ENCODE measurements around the gene SLC52A3.

SLC52A3 gene

GRCh38 chr20:730005-730404, 38.3 kb downstream of the SLC52A3 start:
- Histone ChIP-seq H3K9me2 (replicated peaks; ENCODE audit: insufficient read depth, low read length) (no peaks in the 10 kb centered on the region), H3K9me3 (replicated peaks; ENCODE audit: insufficient read depth, low read length) (no peaks in the 10 kb centered on the region), H3K4me3 (ENCODE audit: low read length) (no peak overlapping the region), H3K9ac (ENCODE audit: low read length) (no peak overlapping the region), H3K4me1 (ENCODE audit: low read length) (no peaks in the 10 kb centered on the region), H3K27ac (ENCODE audit: low read length) (no peak overlapping the region), H3K27me3 (replicated peaks; ENCODE audit: insufficient read depth, low read length) (no peaks in the 10 kb centered on the region), H3K4me2 (ENCODE audit: low read depth, low read length) (no peak overlapping the region), H3F3A (ENCODE audit: insufficient read depth, low read length) (no peaks in the 10 kb centered on the region), H4K20me1 (ENCODE audit: insufficient read depth, low read length) (no peaks in the 10 kb centered on the region), H2AFZ (ENCODE audit: low read length) (no peak overlapping the region), H3K79me2 (ENCODE audit: low read length) (no peaks in the 10 kb centered on the region), H3K36me3 (replicated peaks; ENCODE audit: insufficient read depth, low read length) (no peaks in the 10 kb centered on the region)
- DNase-seq = no peak
- TF ChIP-seq EZH2 (optimal IDR thresholded peaks at IDR 0.05; ENCODE audit: low read depth, low read length) = no peak
- no peak for TF ChIP-seq EZH2phosphoT487 (IDR thresholded peaks at IDR 0.05; ENCODE audit: low read length)
- no peak for TF ChIP-seq CTCF (IDR thresholded peaks at IDR 0.05; ENCODE audit: low read length)

- DNase-seq = no peak
- Histone ChIP-seq H3K9me3 (replicated peaks; ENCODE audit: insufficient read depth, low read length) (no peaks in the 10 kb centered on the region), H3K9ac (ENCODE audit: low read length) (no peak overlapping the region), H3K36me3 (replicated peaks; ENCODE audit: insufficient read depth, low read length) (no peaks in the 10 kb centered on the region), H3K27ac (ENCODE audit: low read length) (no peak overlapping the region), H3K4me1 (ENCODE audit: low read length) (no peaks in the 10 kb centered on the region), H3K9me2 (replicated peaks; ENCODE audit: insufficient read depth, low read length) (no peaks in the 10 kb centered on the region), H3K27me3 (replicated peaks; ENCODE audit: insufficient read depth, low read length) (0 out of 2 replicates have a peak, but pooled peaks cover 4% of the 10 kb centered on the region), H3K4me2 (ENCODE audit: low read depth, low read length) (no peak overlapping the region), H4K20me1 (ENCODE audit: insufficient read depth, low read length) (no peaks in the 10 kb centered on the region), H2AFZ (ENCODE audit: low read length) (no peak overlapping the region), H3F3A (ENCODE audit: insufficient read depth, low read length) (no peaks in the 10 kb centered on the region), H3K79me2 (ENCODE audit: low read length) (no peaks in the 10 kb centered on the region), H3K4me3 (ENCODE audit: low read length) (no peak overlapping the region)
- TF ChIP-seq EZH2 (optimal IDR thresholded peaks at IDR 0.05; ENCODE audit: low read depth, low read length) = no peak
- no peak for TF ChIP-seq CTCF (IDR thresholded peaks at IDR 0.05; ENCODE audit: low read length)
- no peak for TF ChIP-seq EZH2phosphoT487 (IDR thresholded peaks at IDR 0.05; ENCODE audit: low read length)
Measured at GRCh38 chr20:728256-728944, 39.9 kb downstream of the SLC52A3 start.

GRCh38 chr20:726160-726559, 42.1 kb downstream of the SLC52A3 start:
- H3K4me2 ChIP-seq (ENCODE audit: low read depth, low read length) = no peak overlapping the region
- no peak overlapping the region for H3K4me3 ChIP-seq (ENCODE audit: low read length)
- H3K9me2 ChIP-seq (replicated peaks; ENCODE audit: insufficient read depth, low read length) = no peaks in the 10 kb centered on the region
- H3F3A ChIP-seq (ENCODE audit: insufficient read depth, low read length) = no peaks in the 10 kb centered on the region
- peaks cover 6% of the 10 kb centered on the region; the same call in 1 of the 2 replicates for H3K27me3 ChIP-seq (replicated peaks; ENCODE audit: insufficient read depth, low read length)
- H3K79me2 ChIP-seq (ENCODE audit: low read length) = no peaks in the 10 kb centered on the region
- H2AFZ ChIP-seq (ENCODE audit: low read length) = no peak overlapping the region
- no peaks in the 10 kb centered on the region for H3K4me1 ChIP-seq (ENCODE audit: low read length)
- H3K9me3 ChIP-seq (replicated peaks; ENCODE audit: insufficient read depth, low read length) = no peaks in the 10 kb centered on the region
- H3K9ac ChIP-seq (ENCODE audit: low read length) = no peak overlapping the region
- DNase-seq = no peak
- H4K20me1 ChIP-seq (ENCODE audit: insufficient read depth, low read length) = no peaks in the 10 kb centered on the region
- TF ChIP-seq CTCF (IDR thresholded peaks at IDR 0.05; ENCODE audit: low read length) (no peak), EZH2 (optimal IDR thresholded peaks at IDR 0.05; ENCODE audit: low read depth, low read length) (no peak), EZH2phosphoT487 (IDR thresholded peaks at IDR 0.05; ENCODE audit: low read length) (no peak)
- H3K36me3 ChIP-seq (replicated peaks; ENCODE audit: insufficient read depth, low read length) = no peaks in the 10 kb centered on the region
- no peak overlapping the region for H3K27ac ChIP-seq (ENCODE audit: low read length)
